SHP77 (cell line): ENCODE measurements around the gene SUV39H2.
A peak's percentile ranks its signal among the peaks of the same experiment; 100 is the strongest.
"Not testable (repeated sequence)": the region's sequence is repeated elsewhere in the genome, so short reads cannot be mapped to it uniquely, and the experiment has no call there.

Experiments
- DNase-seq, 2 experiments: peaks; one replicate each; lab custom pipeline; 2025; lab: John Stamatoyannopoulos, UW

The SUV39H2 gene

GRCh38 chr10:14936584-14936983, 57.9 kb downstream of the SUV39H2 start:
- no peak for DNase-seq

DNA sequence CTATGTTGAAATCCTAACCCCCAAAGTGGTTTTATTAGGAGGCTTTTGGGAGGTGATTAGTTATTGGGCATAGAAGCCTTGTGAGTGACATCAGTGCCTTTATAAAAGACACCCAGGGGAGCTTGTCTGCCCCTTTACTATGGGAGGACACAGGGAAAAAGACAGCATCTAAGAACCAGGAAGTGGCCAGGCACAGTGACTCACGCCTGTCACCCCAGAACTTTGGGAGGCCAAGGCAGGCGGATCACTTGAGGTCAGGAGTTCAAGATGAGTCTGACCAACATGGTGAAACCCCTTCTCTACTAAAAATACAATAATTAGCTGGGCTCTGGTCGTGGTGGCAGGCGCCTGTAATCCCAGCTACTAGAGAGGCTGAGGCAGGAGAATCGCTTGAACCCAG, 60.3 kb downstream of the SUV39H2 start:
- DNase-seq, result not testable (repeated sequence)

DNA sequence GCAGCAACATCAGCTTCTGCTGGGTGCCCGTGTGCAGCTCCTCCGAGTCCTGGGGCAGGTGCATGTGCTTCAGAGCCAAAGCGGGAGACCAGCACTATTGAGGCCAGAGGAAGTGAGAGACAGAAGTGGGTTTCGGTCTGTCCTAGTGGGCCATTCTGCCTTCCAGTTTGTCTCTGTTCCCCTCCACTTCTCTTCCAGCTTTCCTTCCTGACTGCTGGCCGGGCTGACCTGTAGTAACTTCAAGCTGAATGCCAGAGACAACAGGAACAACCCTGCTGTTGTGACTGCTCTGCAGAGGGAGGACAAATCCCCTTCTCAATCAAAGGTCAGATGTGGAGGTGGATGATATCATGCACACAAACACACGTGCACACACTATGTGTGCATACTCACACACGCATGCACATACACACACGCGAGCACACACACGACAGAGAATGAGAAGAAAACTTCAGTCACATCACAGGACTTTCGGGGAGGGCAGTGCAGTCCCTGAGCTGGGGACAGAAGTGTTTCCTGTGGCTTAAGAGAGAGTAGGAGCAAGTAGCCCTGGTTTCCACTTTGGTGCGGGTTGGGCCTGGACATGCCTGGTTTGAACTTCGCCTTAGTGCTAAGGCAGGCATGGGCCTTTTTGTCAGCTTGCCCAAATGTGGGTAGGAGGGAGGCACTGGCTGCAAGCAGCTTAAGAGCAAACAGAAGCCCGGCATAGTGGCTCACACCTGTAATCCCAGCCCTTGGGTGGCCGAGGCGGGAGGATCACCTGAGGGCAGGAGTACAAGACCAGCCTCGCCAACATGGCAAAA, 63.7 kb downstream of the SUV39H2 start:
- DNase-seq, result not testable (repeated sequence)

- not testable (repeated sequence) for DNase-seq
These were observed 64.3 kb downstream of the SUV39H2 start for GRCh38 chr10:14942950-14943338.

DNA sequence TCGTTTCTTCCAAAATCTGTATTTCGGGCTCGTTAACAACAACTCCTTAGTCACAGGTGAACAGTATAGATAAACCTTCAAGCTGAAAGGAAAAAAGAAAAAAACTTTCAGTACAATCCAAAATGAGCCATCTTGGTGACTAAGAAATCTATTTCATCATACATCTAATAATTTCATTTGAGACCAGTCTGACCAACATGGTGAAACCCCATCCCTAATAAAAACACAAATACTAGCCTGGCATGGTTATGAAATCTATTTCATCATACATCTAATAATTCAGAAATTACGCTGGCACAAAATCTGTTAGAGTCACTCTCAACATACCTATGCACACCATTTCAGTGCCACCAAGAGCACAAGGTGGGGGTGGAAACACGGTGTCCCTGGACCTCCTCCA, 66.4 kb downstream of the SUV39H2 start:
- DNase-seq, result no peak

- DNase-seq, result no peak
These were observed 68.6 kb downstream of the SUV39H2 start for GRCh38 chr10:14947268-14947667.

DNA sequence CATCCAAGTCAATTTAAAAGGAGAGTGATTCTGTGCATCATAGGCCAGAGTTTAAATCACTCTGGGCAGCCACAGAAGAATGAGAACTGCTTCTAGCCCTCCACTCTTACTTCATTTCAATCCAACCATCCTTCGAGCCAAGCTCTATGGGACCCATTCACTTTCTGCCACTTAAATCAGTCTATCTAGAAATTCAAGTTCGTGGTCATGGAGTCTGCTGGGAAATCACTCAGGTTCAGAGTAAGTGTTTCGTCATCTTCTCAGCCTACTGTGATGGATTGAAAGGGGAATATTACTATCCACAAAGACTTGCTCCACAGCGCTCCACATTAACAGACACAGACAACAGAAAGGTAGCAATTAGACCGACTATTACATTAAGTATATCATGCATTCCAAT, 70.6 kb downstream of the SUV39H2 start:
- no peak for DNase-seq

- DNase-seq, result no peak
These were observed 74.3 kb downstream of the SUV39H2 start for GRCh38 chr10:14952851-14953423.

DNA sequence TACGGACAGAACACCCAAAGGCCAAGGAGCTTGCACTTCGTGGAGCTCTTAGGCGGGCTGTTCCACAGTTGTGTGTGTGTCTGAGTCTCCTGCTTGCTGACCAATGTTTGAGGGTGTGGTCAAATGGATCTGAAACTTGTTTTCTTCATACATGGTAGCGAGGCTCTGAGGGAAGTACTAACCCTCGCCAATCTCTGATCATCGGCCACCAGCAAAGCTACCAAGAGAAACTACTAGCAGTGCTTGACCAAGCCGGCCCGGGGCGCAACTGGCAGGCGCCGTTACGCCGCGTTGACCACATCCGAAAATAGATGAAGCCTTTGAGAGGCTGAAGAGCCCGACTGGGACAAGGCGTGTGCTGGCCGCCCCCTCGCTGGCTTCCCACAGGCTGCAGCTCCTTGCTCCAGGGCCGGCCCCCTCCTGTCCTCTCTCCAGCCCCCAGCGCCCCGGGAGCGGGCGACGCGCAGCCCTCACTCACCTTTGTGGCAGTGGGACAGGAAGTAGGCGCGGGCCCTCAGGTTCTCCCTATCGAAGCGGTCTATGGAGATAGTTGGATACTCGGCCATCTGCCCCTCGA, 74.8 kb downstream of the SUV39H2 start:
- DNase-seq, result peak in 1 of 2 experiments; percentile 27
